T-helper 1 cell (primary cell): Measurements from ENCODE around the gene HOXD3.

Experiments
- DNase-seq, 5 donors: peaks; one replicate each; pipeline ENCODE4 v3.0.0-alpha.2; 2012 to 2020

The HOXD3 gene

GRCh38 chr2:176162911-176163671 is 6.0 kb downstream of the HOXD3 start:
- no peak for DNase-seq

- no peak for DNase-seq
Observed at GRCh38 chr2:176163672-176164056, 6.6 kb downstream of the HOXD3 start.

GRCh38 chr2:176164201-176164600 is 7.1 kb downstream of the HOXD3 start:
- DNase-seq = no peak

GRCh38 chr2:176164611-176165369 is 7.7 kb downstream of the HOXD3 start:
- no peak for DNase-seq

- DNase-seq = no peak
Observed at GRCh38 chr2:176165370-176166050, 8.4 kb downstream of the HOXD3 start.

- DNase-seq = no peak
Observed at GRCh38 chr2:176166272-176166671, 9.2 kb downstream of the HOXD3 start.

DNA sequence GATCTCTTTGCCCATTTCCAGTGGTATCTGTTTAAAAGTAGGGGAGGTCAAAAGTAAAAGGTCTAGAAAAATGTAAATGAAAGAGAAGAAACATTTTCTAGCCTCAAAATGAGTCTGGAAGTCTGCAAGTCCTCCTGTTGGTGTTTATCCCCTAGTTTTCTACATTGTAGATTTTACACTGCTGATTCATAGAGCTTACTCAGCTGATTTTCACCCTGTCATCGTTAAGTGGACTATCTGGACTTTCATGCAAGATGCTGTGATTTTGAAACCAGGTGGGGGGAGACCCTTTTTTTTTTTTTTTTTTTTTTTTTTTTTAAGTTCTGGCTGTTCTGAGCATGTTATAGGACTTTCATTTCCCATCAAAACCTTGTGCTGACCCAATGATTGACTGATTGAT is 10.3 kb downstream of the HOXD3 start:
- no peak for DNase-seq

DNA sequence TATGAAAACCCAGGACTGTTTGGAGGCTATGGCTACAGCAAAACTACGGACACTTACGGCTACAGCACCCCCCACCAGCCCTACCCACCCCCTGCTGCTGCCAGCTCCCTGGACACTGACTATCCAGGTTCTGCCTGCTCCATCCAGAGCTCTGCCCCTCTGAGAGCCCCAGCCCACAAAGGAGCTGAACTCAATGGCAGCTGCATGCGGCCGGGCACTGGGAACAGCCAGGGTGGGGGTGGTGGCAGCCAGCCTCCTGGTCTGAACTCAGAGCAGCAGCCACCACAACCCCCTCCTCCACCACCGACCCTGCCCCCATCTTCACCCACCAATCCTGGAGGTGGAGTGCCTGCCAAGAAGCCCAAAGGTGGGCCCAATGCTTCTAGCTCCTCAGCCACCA is 12.1 kb downstream of the HOXD3 start:
- DNase-seq = no peak

DNA sequence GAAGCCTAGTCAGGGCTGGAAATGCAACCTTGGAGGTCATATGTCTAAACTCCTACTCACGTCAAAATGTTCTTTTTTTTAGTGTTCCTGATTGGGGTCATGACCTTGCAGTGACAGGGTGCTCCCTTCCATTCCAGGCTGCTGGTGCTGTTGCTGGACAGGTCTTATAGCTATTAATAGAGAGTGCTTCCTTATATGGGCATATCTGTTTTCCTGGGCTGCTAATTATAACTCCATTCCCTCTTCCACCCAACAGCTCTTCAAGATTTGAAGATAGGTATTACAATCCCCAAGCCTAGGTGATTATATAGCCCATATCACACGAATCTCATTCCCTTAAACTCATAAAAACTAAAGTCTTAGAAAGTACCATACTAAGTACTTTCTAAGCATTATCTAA is 12.6 kb downstream of the HOXD3 start:
- DNase-seq = no peak

GRCh38 chr2:176170602-176171305 is 13.6 kb downstream of the HOXD3 start:
- no peak for DNase-seq

GRCh38 chr2:176171351-176172006 is 14.4 kb downstream of the HOXD3 start:
- no peak for DNase-seq

DNA sequence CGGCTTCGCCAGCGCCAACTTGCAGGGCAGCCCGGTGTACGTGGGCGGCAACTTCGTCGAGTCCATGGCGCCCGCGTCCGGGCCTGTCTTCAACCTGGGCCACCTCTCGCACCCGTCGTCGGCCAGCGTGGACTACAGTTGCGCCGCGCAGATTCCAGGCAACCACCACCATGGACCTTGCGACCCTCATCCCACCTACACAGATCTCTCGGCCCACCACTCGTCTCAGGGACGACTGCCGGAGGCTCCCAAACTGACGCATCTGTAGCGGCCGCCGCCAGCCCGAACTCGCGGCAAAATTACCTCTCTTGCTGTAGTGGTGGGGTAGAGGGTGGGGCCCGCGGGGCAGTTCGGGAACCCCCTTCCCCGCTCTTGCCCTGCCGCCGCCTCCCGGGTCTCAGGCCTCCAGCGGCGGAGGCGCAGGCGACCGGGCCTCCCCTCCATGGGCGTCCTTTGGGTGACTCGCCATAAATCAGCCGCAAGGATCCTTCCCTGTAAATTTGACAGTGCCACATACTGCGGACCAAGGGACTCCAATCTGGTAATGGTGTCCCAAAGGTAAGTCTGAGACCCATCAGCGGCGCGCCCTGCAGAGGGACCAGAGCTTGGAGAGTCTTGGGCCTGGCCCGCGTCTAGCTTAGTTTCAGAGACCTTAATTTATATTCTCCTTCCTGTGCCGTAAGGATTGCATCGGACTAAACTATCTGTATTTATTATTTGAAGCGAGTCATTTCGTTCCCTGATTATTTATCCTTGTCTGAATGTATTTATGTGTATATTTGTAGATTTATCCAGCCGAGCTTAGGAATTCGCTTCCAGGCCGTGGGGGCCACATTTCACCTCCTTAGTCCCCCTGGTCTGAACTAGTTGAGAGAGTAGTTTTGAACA is 15.1 kb downstream of the HOXD3 start:
- no peak for DNase-seq

GRCh38 chr2:176172895-176173566 is 15.9 kb downstream of the HOXD3 start:
- DNase-seq = no peak

DNA sequence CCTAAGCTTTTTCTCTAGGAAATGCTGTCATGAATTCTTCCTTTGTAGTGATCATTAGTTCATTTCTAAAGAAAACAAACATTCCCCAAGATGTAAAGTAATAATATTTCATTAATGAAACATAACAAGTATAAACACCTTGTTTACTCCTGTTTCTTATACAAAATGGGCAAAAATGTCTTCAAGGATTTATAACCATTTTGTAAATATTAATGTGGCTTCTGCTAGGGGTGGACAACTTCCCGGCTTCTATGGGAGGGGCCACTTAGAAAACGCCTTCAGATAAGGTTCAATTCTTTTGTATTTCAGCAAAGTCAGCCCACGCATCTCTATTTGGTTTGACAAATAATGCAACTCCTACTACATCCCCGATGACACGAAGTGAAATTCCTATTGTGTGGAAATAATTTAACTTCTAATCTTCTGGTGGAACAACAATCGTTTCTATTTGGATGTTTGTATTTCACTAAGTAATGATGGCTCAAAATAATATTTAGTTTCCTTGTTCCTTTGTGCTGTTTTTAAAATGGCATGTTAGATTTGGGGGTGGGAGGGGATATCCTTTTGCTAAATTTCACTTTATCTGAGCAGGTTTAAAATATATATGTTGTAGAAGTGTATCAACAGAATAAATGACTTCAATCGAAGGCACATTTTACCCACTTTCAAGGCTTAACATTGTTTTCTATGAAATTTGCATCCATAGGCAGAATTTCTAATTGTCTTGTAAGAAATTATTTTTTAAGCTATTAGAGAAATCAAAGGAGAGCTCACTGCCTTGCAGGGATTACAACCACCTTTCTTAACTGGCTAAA is 16.7 kb downstream of the HOXD3 start:
- DNase-seq = no peak

DNA sequence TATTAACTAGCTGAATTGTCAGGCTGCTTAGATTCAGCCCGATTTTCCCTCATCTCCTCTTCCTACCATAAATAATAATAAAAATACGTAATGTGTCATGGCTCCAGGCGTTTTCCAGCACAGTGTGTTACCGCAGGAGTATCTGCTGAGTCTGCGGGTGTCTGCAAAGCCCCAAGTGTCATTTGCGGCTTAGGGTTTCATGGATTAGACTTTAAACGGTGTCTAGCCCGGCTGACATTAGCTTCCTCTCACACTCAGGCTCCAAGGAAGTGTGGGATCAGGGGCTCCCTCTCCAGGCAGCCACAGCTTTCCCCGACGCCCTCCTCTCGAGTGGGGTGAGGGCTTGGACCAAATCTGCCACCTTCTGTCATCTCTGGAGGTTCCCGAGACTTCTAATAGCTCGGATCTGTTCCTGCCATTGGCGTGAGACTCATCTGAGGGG is 17.3 kb downstream of the HOXD3 start:
- DNase-seq = no peak

DNA sequence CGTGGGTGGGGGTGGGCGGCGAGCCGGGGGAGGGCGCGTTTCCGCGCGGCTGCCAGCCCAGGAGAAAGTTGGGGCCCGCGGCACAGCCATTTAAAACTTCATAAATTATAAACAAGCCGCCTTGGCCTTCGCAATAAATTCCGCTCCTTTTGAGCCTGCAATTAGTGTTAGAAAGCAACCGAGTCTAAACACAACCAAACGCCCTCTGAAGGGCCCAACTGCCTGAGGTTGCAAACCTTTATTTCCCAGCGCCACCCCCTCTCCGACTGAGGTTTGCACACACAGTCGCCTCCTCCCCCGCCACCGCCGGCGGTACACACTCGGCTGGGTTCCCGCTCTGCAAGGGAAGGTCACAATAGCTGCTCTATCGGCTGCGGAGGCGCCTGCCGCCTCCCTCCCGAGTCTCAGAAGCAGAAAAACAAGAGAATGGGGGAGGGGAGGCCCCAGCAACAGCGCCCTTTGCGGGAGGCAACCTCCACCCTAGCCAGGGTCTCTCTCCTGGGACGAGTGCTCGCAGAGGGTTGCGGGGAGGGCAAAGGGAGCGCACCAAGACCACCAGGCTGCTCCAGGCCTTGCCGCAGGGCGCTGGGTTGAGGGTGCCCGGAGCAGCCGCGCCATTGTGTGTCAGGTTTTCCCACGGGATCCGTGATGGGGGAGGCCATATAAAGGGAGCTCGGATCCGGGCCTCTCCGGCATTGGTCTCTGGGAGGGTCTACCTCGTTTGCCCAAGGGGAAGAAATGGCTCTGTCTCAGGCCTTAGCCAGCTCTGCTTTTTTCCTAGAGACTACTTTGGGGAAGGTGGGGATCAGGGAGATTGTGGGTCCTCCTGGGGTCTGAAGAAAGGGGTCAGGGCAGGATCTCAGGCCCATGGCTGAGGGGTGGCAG is 18.0 kb downstream of the HOXD3 start:
- DNase-seq = no peak

DNA sequence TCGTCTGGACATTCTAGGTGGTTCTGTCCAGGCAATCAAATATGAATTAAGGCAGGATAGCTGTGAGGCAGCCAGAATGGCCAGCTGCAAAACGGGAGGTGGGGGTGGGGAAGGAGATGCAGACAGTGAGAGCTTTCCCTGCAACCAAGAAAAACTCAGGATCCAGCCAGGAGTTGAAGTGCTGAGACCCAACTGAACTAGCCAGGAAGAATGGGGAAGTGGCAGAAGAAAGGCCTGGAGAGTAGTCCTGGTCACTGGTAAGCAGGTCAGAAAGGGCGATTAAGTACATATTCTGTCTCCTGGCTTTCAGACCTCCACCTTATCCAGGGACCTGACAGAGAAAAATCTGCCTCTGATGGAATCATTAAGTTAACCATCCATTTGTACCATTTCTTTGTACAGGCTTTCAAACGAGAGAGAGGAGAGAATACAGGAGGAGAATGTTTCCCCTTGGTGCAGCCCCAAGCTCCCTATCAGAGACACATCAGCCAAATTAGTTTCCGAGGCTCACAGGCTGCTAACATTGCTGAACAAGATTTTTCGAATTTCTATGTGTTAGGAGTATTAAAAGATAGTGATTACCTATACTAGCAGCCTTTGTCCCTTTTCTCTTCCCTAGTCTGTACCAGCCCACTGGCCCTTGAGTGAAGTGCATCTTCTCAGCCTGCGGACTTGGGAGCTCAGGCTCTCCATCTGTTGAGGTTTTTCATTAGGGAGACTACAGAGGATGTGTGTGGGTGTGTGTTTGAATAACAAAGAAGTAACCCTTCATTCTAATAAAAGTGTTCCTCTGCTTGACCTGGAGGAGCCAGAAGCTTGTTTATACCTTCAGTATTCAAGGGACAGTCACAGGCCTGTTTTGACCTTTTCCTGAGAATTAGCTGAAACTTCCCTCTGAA is 18.9 kb downstream of the HOXD3 start:
- DNase-seq = no peak

DNA sequence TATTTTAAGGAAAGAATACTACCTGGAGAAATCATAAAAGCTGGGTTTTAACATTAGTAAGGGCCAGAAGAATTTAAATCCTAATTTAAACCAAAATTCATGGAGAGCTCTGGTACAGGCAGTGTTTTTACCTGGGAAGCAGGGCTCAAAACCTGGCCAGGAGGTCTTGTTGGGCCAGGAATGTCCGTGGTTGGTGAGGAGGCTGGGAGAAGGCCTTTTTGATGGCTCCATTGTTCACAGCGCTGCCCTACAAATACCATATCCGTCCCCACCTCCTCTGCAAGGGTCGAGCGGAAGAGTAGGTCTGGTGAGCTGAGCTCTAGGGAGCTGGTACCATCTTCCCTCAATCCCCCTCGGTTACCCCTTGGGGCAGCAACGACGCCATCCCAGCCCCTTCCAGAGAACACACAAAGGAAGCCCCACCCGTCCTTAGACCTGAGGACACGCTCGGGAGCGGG is 20.5 kb downstream of the HOXD3 start:
- DNase-seq = no peak
